Spinal cord (tissue), 10 donors: ENCODE measurements around the gene UBTD1. TPM values are rescaled to one million over a fixed set of nuclear protein-coding genes. Genes with fewer than 3 reads are reported as not detected.
"Not testable (repeated sequence)": the region's sequence is repeated elsewhere in the genome, so short reads cannot be mapped to it uniquely, and the experiment has no call there.

Source experiments
- DNase-seq, 6 donors: peaks; one replicate each; pipeline versions ENCODE4 v3.0.0 to v3.0.0-alpha.2; 2013 to 2015; ENCODE audit warnings: low spot score in 6 of 6, low read depth in 4 of 6
- H3K27ac ChIP-seq: one replicate; pipeline ENCODE4 v1.5.1; 2013; ENCODE audit warnings: low read depth, low read length, control low read depth
- H3K27me3 ChIP-seq: one replicate; pipeline ENCODE4 v1.6.1; 2013; ENCODE audit warnings: low read length; ENCODE audit not compliant: control insufficient read depth, insufficient read depth
- H3K36me3 ChIP-seq: one replicate; pipeline ENCODE4 v1.6.1; 2013; ENCODE audit warnings: low read length; ENCODE audit not compliant: control insufficient read depth, insufficient read depth
- H3K4me1 ChIP-seq: one replicate; pipeline ENCODE4 v1.6.1; 2013; ENCODE audit warnings: low read length; ENCODE audit not compliant: control insufficient read depth, insufficient read depth
- H3K4me3 ChIP-seq: one replicate; pipeline ENCODE4 v1.5.1; 2013; ENCODE audit warnings: low read depth, low read length, control low read depth
- H3K9me3 ChIP-seq: one replicate; pipeline ENCODE4 v1.6.1; 2013; ENCODE audit warnings: low read length; ENCODE audit not compliant: control insufficient read depth, insufficient read depth
- WGBS: methylation state at CpG from one replicate; pipeline ENCODE4 v1.1.5; 2013; ENCODE audit warnings: missing lambda C conversion rate; ENCODE audit not compliant: insufficient coverage; 5-methylcytosine and 5-hydroxymethylcytosine counted together
- polyA plus RNA-seq, 2 donors: library from polyadenylated mRNA; unstranded; fragments of 120-200 nt; gene quantifications; one replicate each; pipeline ENCODE4 v1.2.1, GENCODE V29; 2013; ENCODE audit not compliant: insufficient read length in 2 of 2
- total RNA-seq, 2 donors: library from RNA; depleted of rRNA in 1 of 2; stranded (reverse); fragments of 120-200 nt in 1 of 2; fragments of >200 nt in 1 of 2; gene quantifications; one replicate each; pipeline versions ENCODE4 v1.2.3 to v1.2.4, GENCODE V29; 2013 to 2014
- donor health status: healthy.

The UBTD1 gene
- total and polyA plus RNA-seq, 4 donors, result 4.6 to 16.4 (median 13.3) TPM

DNA sequence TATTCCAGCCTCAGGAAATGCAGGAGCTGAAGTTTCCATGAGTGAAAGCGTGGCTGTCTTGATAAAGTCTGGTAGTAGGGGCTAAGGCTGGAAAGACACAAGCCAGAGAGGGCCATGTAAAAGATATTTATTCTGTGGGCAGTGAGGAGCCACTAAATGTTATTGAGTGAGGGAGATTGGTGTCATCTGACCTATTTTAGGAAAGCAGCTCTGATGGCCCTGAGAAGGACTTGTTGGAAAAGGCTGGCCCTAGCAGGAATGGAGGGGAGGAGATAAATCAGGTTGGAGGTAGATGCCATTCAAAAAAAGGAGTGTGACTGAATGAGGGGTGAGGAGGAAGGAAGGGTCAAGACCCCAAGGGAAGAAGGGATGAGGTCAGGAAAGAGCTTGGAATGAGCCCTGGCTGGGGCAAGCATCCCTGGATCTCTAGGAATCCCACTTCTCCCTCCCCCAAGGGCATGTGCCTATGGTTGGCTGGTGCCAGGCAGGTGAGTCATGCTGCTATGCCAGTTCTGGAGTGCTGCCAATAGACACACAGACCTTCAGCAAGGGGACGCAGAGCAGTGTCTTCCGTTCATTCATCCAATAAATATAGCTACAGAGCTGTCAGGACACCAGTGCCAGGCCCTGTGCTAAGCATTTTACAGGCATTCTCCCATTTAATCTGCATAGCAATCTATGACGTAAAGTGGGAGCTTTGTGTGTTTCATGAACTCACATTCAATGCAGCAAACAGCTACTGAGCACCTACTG lies 75.8 kb downstream of the UBTD1 start:
- peaks cover 19% of the 10 kb centered on the region for H3K36me3 ChIP-seq
- no peak overlapping the region for H3K4me3 ChIP-seq
- peak in 1 of 6 donors; percentile 26 for DNase-seq
- 50% methylated on average over 2 of the region's 4 CpGs for WGBS
- H3K9me3 ChIP-seq, result no peaks in the 10 kb centered on the region
- peaks cover 32% of the 10 kb centered on the region for H3K4me1 ChIP-seq
- H3K27me3 ChIP-seq, result no peaks in the 10 kb centered on the region
- no peak overlapping the region for H3K27ac ChIP-seq

DNA sequence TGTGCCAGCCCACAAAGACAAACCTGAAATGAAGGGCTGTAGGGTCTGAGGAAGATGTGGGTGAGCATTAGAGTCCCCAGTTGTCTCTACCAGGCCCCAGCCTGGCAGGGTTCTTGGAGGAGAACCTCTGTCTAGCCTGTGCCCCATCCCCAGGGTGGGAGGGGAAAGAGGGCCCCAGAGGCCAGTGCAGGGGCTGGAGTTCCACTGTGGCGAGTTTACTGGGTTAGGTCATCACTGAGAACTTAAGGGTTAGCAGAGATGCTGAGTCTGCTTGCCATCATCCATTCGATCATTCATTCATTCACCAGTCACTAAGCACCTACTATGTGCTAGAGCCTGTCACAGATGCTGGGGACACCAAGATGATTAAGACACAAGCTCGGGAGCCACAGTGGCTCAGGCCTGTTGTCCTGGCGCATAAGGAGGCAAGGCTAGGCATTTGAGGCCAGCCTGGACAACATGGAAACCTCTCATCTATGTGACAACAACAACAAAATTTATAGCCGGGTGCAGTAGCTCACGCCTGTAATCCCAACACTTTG lies 76.5 kb downstream of the UBTD1 start:
- H3K27me3 ChIP-seq, result no peaks in the 10 kb centered on the region
- H3K9me3 ChIP-seq, result no peaks in the 10 kb centered on the region
- 82% methylated on average over 6 of the region's 6 CpGs for WGBS
- H3K4me3 ChIP-seq, result no peak overlapping the region
- DNase-seq, result no peak
- H3K27ac ChIP-seq, result no peak overlapping the region
- peaks cover 32% of the 10 kb centered on the region for H3K4me1 ChIP-seq
- peaks cover 15% of the 10 kb centered on the region for H3K36me3 ChIP-seq

DNA sequence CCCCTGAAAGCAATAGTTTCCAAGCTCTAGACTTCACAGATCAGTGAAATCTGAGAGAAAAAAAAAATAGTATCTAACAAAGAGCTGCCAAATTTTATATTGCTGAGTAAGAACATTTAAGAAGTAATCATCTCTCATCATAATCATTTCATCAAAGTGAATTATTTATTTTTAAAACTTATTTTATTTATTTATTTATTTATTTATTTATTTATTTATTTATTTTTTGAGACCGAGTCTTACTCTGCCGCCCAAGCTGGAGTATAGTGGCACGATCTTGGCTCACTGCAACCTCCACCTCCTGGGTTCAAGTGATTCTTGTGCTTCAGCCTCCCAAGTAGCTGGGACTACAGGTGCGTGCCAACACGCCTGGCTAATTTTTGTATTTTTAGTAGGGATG lies 77.8 kb downstream of the UBTD1 start:
- H3K36me3 ChIP-seq, H3K4me3 ChIP-seq, H3K27ac ChIP-seq, H3K27me3 ChIP-seq, DNase-seq, H3K9me3 ChIP-seq: not testable (repeated sequence)
- H3K4me1 ChIP-seq, result peaks cover 20% of the 10 kb centered on the region
- 27% methylated on average over 3 of the region's 5 CpGs for WGBS

DNA sequence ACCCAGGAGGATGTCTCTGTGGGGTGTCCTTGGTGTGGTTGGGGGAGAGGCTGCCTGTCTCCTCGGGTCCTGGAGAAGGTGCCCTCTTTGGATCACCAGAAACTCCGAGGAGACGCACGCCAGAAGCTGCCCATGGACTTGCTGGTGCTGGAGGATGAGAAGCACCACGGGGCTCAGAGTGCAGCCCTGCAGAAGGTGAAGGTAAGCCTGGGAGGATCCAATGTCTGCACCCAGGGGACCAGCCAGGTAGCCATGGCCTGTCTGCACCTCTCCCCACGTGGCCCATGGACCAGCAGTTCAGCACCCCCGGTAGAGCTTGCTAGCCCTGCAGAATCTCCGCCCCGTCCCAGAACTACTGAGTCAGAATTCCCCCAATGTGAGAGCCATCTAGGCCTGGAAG lies 79.0 kb downstream of the UBTD1 start:
- Histone ChIP-seq H3K27me3 (no peaks in the 10 kb centered on the region), H3K36me3 (peaks cover under 1% of the 10 kb centered on the region), H3K9me3 (no peaks in the 10 kb centered on the region), H3K4me3 (no peak overlapping the region), H3K4me1 (peaks cover 8% of the 10 kb centered on the region), H3K27ac (no peak overlapping the region)
- 64% methylated on average over 6 of the region's 9 CpGs for WGBS
- no peak for DNase-seq

DNA sequence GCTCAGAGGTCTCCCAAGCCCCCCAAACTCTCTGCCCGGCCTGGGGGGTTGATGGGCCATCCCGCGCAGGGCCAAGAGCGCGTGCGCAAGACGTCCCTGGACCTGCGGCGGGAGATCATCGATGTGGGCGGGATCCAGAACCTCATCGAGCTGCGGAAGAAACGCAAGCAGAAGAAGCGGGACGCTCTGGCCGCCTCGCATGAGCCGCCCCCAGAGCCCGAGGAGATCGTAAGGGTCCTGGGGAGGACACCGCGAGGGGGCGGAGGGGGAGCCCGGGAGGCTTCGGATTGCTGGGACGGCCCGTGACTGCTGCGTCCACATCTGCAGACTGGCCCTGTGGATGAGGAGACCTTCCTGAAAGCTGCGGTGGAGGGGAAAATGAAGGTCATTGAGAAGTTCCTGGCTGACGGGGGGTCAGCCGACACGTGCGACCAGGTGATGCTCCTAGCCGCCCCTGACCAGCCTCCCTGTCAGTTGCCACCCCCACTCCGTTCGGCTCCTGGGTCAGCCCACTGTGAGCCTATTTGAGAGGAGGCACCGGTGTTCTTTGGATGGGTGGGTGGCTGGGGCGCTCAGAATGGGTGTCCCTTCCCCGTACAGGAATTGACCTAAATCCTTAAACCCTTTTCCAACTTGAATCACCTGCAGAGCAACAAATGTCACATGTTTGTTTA lies 79.6 kb downstream of the UBTD1 start:
- 56% methylated on average over 35 of the region's 40 CpGs for WGBS
- no peaks in the 10 kb centered on the region for H3K27me3 ChIP-seq
- peaks cover 5% of the 10 kb centered on the region for H3K4me1 ChIP-seq
- no peaks in the 10 kb centered on the region for H3K9me3 ChIP-seq
- peak in 1 of 6 donors; percentile 12 for DNase-seq
- no peaks in the 10 kb centered on the region for H3K36me3 ChIP-seq
- H3K27ac ChIP-seq, result no peak overlapping the region
- H3K4me3 ChIP-seq, result no peak overlapping the region

DNA sequence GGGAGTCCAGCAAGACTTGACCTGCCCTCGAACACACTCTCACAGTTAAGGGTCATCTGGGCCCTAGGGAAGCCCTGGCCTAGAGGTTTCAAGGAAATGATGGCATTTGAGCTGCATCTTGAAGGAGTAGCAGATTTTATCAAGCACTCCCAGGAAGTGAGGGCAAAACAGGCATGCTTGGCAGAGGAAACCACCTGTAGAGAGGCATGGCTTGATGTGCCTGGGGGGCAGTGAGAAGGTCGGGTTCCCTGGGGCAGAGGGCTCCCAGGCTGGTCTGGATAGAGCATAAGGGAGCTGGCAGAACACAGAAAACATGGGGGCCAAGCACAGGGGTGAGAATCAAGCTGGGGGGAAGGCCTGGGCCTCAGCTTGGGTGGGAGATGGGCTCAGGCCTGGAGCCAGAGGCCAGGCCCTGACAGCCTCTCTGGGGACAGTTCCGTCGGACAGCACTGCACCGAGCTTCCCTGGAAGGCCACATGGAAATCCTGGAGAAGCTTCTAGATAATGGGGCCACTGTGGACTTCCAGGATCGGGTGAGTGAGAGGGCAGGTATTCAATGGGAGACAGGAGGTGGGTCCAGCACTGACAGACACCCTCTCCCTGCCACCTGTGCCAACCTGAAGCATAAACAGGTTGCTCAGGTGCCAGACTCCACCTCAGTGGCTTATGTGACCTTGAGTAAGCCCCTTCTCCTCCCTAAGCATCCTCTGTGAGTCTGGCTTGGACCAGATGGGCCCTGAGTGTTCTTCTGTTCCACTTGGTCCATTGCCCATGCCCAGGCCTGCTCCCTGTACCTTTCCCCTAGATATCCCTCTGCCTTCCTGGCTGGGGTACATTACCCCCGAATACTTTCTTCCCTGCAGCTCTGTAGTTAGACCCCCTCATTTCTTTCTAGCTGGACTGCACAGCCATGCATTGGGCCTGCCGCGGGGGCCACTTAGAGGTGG lies 82.0 kb downstream of the UBTD1 start:
- Histone ChIP-seq H3K4me3 (no peak overlapping the region), H3K36me3 (no peaks in the 10 kb centered on the region), H3K27ac (no peak overlapping the region), H3K9me3 (no peaks in the 10 kb centered on the region), H3K27me3 (no peaks in the 10 kb centered on the region), H3K4me1 (peaks cover 18% of the 10 kb centered on the region)
- WGBS, result 88% methylated on average over 8 of the region's 9 CpGs
- DNase-seq, result no peak

DNA sequence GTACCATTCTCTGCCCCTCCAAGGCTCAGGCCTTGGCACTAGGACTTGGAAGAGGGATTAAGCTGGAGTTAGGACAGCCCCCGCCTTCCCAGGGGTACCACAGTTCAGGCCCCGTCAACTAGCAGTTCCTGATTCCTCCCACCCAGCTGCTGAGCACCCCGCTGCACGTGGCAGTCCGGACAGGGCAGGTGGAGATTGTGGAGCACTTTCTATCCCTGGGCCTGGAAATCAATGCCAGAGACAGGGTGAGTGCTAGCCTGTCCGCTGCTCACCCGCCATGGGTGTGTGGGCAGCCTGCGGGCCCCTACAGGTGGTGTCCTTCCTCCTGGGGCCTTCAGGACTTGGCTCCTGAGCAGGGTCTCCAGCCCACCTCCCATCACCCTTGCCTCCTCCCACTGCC lies 83.4 kb downstream of the UBTD1 start:
- Histone ChIP-seq H3K27ac (no peak overlapping the region), H3K4me3 (no peak overlapping the region), H3K27me3 (no peaks in the 10 kb centered on the region), H3K9me3 (no peaks in the 10 kb centered on the region), H3K36me3 (no peaks in the 10 kb centered on the region), H3K4me1 (peaks cover 17% of the 10 kb centered on the region)
- WGBS, result 92% methylated on average over 7 of the region's 8 CpGs
- DNase-seq, result no peak

DNA sequence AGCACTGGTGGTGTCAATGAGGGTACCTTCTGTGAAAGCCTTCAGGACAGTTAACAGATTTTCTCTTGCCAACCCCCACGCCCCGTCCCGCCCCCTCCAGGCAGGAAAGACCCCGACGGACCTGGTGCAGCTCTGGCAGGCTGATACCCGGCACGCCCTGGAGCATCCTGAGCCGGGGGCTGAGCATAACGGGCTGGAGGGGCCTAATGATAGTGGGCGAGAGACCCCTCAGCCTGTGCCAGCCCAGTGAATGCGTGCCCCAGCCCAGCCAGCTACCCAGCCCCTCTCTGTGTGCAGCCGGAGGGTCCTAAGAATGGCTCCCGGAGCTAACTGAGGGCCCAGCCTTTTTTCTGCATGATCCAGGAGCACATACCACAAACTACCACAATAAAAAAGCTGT lies 84.8 kb downstream of the UBTD1 start:
- DNase-seq, result no peak
- H3K36me3 ChIP-seq, result no peaks in the 10 kb centered on the region
- 77% methylated on average over 11 of the region's 13 CpGs for WGBS
- peaks cover 17% of the 10 kb centered on the region for H3K4me1 ChIP-seq
- H3K27me3 ChIP-seq, result no peaks in the 10 kb centered on the region
- H3K27ac ChIP-seq, result peak overlapping the region; percentile 57
- no peak overlapping the region for H3K4me3 ChIP-seq
- H3K9me3 ChIP-seq, result no peaks in the 10 kb centered on the region

DNA sequence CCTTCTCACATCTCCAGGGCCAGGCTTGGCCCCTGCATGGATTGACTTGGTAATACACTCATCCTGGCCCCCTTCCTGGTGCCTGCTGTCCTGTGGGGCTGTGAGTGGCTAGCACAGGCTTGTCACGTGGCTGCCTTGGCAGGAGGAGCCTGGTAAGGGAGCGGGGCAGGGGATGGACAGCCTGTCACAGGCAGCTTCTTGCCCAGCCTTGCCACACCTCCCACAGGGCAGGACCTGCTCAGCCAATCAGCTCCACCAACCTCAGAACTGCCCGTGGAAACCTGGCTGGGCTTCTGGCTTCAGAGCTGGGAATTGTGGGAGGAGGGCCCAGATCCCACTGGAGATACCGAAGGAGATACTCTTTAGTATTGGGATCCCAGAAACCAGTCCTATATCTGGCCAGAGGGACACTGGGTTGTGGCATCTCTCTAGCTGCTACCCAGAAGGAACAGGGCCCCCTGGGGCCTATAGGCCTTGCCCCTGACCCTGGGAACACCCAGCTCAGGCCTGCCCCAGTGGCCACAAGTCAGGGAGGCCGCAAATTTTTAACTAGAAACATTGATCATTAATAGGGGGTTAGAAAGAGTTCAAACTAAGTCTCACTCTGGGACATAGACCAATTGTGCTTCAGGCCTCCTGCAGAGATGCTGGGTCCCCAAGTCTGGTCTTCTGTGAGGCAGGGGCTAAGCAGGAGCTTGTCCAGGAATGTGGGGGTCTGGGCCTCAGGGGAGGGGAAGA lies 85.5 kb downstream of the UBTD1 start, which contains the start of gene HOGA1:
HOGA1 (plus strand) TSS at position 330 of the 738 bp plus-strand sequence; CDS start at position 645, 315 bp downstream.
- no peaks in the 10 kb centered on the region for H3K27me3 ChIP-seq
- H3K4me3 ChIP-seq, result no peak within 1 kb of the TSS
- H3K36me3 ChIP-seq, result no peaks in the 10 kb centered on the region
- H3K4me1 ChIP-seq, result peaks cover 21% of the 10 kb centered on the region
- WGBS, result 20% methylated on average over 3 of the region's 5 CpGs
- H3K27ac ChIP-seq, result peak within 1 kb of the TSS; percentile 57
- no peaks in the 10 kb centered on the region for H3K9me3 ChIP-seq
- DNase-seq, result peak in 4 of 6 donors; percentile 23 to 88 (median 50)
